GM23338 (cell line): ENCODE data around the gene IGDCC3. TPM values are rescaled to one million over a fixed set of nuclear protein-coding genes. Genes with fewer than 3 reads are reported as not detected.

Experiments used
- ATAC-seq: fragments of 200-7000 bp; cut with Tn5 transposase; 3 replicates; pipeline ENCODE4 v1.9.1; 2020
- DNase-seq: peaks from one replicate; pipeline ENCODE4 v3.0.0-alpha.2; 2015; ENCODE audit warnings: low spot score
- H2AFZ ChIP-seq: fragments of 200-600 bp; sonication (generic); 2 replicates; pipeline ENCODE4 v1.8.0; 2016; ENCODE audit warnings: antibody characterized with exemption, mild to moderate bottlenecking, moderate library complexity
- H3F3A ChIP-seq: fragments of 200-600 bp; sonication (generic); replicated peaks from 2 replicates; pipeline ENCODE4 v1.8.0; 2017; ENCODE audit warnings: antibody characterized with exemption, mixed run types, low read depth
- H3K27ac ChIP-seq: fragments of 200-600 bp; sonication (generic); 2 replicates; pipeline ENCODE4 v1.6.1; 2016; ENCODE audit warnings: low read depth
- H3K27me3 ChIP-seq: fragments of 200-600 bp; sonication (generic); 2 replicates; pipeline ENCODE4 v1.8.0; 2016; ENCODE audit warnings: mild to moderate bottlenecking, mixed run types, moderate library complexity; ENCODE audit not compliant: insufficient read depth
- H3K36me3 ChIP-seq: fragments of 200-600 bp; sonication (generic); 2 replicates; pipeline ENCODE4 v1.8.0; 2016; ENCODE audit warnings: mild to moderate bottlenecking; ENCODE audit not compliant: insufficient read depth
- H3K4me1 ChIP-seq: fragments of 200-600 bp; sonication (generic); 2 replicates; pipeline ENCODE4 v1.8.0; 2016; ENCODE audit warnings: mild to moderate bottlenecking, moderate library complexity; ENCODE audit not compliant: insufficient read depth
- H3K4me2 ChIP-seq: fragments of 200-600 bp; sonication (generic); 2 replicates; pipeline ENCODE4 v1.7.1; 2017; ENCODE audit warnings: mixed run types
- H3K4me3 ChIP-seq: fragments of 200-600 bp; sonication (generic); 2 replicates; pipeline ENCODE4 v1.6.1; 2016; ENCODE audit warnings: mixed run types
- H3K79me2 ChIP-seq: fragments of 200-600 bp; sonication (generic); replicated peaks from 2 replicates; pipeline ENCODE4 v1.8.0; 2017; ENCODE audit warnings: mild to moderate bottlenecking; ENCODE audit not compliant: insufficient read depth
- H3K9me2 ChIP-seq: fragments of 200-600 bp; sonication (generic); 2 replicates; pipeline ENCODE4 v1.8.0; 2017; ENCODE audit not compliant: insufficient read depth
- H4K20me1 ChIP-seq: fragments of 200-600 bp; sonication (generic); replicated peaks from 2 replicates; pipeline ENCODE4 v1.8.0; 2017; ENCODE audit warnings: mild to moderate bottlenecking; ENCODE audit not compliant: insufficient read depth
- H3K27ac Mint-ChIP-seq: 2 replicates; pipeline ENCODE4 v1.8.0; 2020; ENCODE audit warnings: inconsistent platforms, mild to moderate bottlenecking, moderate library complexity, mixed read lengths
- H3K27me3 Mint-ChIP-seq: 3 replicates; pipeline ENCODE4 v1.8.0; 2022; ENCODE audit warnings: low read depth, mild to moderate bottlenecking, moderate library complexity, mixed read lengths, inconsistent platforms; ENCODE audit not compliant: insufficient read depth, poor library complexity
- H3K36me3 Mint-ChIP-seq: 3 replicates; pipeline ENCODE4 v1.8.0; 2021; ENCODE audit warnings: low read depth, mild to moderate bottlenecking, inconsistent platforms, moderate library complexity, mixed read lengths
- H3K4me1 Mint-ChIP-seq: 3 replicates; pipeline ENCODE4 v1.8.0; 2020; ENCODE audit warnings: mild to moderate bottlenecking, inconsistent platforms, mixed read lengths
- H3K4me3 Mint-ChIP-seq: 3 replicates; pipeline ENCODE4 v1.8.0; 2021; ENCODE audit warnings: moderate library complexity, mild to moderate bottlenecking, inconsistent platforms, mixed read lengths
- H3K9me3 Mint-ChIP-seq: 3 replicates; pipeline ENCODE4 v1.8.0; 2020; ENCODE audit warnings: moderate library complexity, mild to moderate bottlenecking, inconsistent platforms, mixed read lengths
- CREB1 ChIP-seq: fragments of 250-450 bp; sonication (Bioruptor Pico); IDR thresholded peaks from 2 replicates; pipeline ENCODE4 v1.5.0; 2020; ENCODE audit warnings: low read depth, mild to moderate bottlenecking, moderate library complexity
- CTCF ChIP-seq, 2 experiments: fragments of 200-600 bp in 1 of 2; sonication (generic) in 1 of 2; conservative IDR thresholded peaks; 2 replicates each; pipeline versions ENCODE4 v1.5.1 to v1.6.1; 2016 to 2017; ENCODE audit warnings: antibody characterized with exemption in 2 of 2, low read depth in 2 of 2, mild to moderate bottlenecking in 2 of 2, moderate library complexity in 1 of 2
- EZH2 ChIP-seq: fragments of 200-600 bp; sonication (generic); IDR thresholded peaks from one replicate; pipeline ENCODE4 v1.8.0; 2017; ENCODE audit warnings: antibody characterized with exemption, mild to moderate bottlenecking, low read depth; ENCODE audit not compliant: unreplicated experiment
- EZH2phosphoT487 ChIP-seq: fragments of 200-600 bp; sonication (generic); IDR thresholded peaks from one replicate; pipeline ENCODE4 v1.8.1; 2018; ENCODE audit warnings: antibody characterized with exemption; ENCODE audit not compliant: unreplicated experiment
- NANOG ChIP-seq: IDR thresholded peaks from 2 replicates; pipeline ENCODE4 v1.6.1; 2016; ENCODE audit warnings: antibody characterized with exemption, borderline replicate concordance
- POLR2AphosphoS5 ChIP-seq: IDR thresholded peaks from 2 replicates; pipeline ENCODE4 v1.6.1; 2016; ENCODE audit warnings: antibody characterized with exemption, low read depth
- STAT1 ChIP-seq: IDR thresholded peaks from one replicate; pipeline ENCODE4 v1.6.1; 2016; ENCODE audit warnings: antibody characterized with exemption; ENCODE audit not compliant: unreplicated experiment
- ZNF331 ChIP-seq: fragments of 250-450 bp; sonication (Bioruptor Pico); IDR thresholded peaks from 2 replicates; pipeline ENCODE4 v1.5.0; 2020; ENCODE audit warnings: low read depth, mild to moderate bottlenecking, moderate library complexity
- polyA plus RNA-seq: library from polyadenylated mRNA; unstranded; fragments of >200 nt; fragmentation: Nextera tagmentation; extraction: Ambion mirVana; gene quantifications from 2 replicates; pipeline ENCODE4 v1.2.1, GENCODE V29; 2016
- total RNA-seq: library from RNA; depleted of rRNA; stranded (reverse); fragments of >200 nt; shearing (Covaris generic); gene quantifications from 2 replicates; pipeline ENCODE4 v1.2.3, GENCODE V29; 2014
- TF ChIP-seq, protein P1 (sequence below): IDR thresholded peaks from 2 replicates; pipeline ENCODE4 v1.6.1; 2016; ENCODE audit warnings: antibody characterized with exemption
- TF ChIP-seq, protein P2 (sequence below): IDR thresholded peaks from one replicate; pipeline ENCODE4 v1.6.1; 2018; ENCODE audit warnings: antibody characterized with exemption; ENCODE audit not compliant: unreplicated experiment

IGDCC3 gene
- total and polyA plus RNA-seq, 2 experiments from 2014 or later, result 15.3 to 30.7 TPM

DNA sequence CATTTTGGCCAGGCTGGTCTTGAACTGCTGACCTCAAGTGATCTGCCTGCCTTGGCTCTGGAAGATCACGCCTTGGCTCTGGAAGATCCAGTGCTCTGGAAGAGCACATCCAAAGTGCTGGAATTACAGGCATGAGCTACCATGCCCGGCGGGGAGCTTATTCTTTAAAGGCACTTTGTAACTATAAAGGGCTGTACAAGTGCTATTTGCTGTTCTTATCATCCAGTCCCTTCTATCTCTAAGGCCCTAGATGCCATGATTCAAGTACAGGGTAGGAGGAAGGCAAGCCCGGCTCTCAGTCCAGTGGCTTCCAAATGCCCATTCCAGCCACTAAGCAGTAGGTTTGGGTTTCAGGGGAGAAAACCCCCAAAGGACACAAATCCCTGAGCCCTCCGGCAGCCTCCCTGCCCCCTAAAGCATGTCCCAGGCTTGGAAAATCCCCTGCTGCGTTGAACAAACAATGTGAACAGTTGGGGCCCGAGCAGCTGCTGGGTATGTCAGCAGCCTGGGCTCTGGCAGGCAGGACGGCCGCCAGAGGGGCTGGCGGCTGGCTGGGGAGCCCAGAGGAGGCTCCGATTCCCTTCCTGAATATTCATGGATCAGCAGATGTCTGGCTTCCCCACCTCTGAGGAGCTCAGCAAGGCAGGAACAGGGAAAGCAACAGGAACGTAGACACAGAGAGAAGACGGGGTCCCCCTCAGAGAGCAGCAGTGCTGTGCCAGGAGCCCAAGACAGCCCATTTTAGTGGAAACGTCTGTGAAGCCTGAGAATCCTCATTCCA is 37.2 kb upstream of the IGDCC3 start (continued):
- TF ChIP-seq, protein P1, sequence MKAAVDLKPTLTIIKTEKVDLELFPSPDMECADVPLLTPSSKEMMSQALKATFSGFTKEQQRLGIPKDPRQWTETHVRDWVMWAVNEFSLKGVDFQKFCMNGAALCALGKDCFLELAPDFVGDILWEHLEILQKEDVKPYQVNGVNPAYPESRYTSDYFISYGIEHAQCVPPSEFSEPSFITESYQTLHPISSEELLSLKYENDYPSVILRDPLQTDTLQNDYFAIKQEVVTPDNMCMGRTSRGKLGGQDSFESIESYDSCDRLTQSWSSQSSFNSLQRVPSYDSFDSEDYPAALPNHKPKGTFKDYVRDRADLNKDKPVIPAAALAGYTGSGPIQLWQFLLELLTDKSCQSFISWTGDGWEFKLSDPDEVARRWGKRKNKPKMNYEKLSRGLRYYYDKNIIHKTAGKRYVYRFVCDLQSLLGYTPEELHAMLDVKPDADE, result 0 out of 2 replicates have a peak, but pooled peaks have one; percentile 44
- TF ChIP-seq CREB1 (CRISPR knock-in tag) (peak; percentile 26; the same call in 1 of the 2 replicates), STAT1 (no peak), NANOG (no peak), CTCF (conservative IDR thresholded peaks at IDR 0.05; ENCODE audit: low read depth in 2 of 2) (peak in 1 of 2 experiments; percentile 14; a peak in 1 of 4 replicates)

DNA sequence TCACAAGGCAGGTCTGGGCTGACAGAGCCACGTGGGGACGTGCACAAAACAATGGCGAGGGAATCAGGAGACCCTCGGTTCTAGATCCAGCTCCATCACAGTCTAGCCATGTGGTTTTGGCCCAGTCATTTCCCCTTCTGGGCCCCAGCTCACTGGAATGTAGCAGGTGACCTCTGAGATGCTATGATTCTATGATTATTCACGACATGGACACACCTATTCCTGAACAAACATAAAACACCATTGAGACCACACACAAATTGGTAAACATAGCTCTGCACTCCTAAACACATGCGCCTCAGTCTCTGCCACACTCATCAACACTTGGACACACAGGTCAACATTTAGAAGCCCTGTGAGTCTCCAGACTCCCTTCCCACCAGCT is 36.0 kb upstream of the IGDCC3 start:
- TF ChIP-seq EZH2 (no peak), POLR2AphosphoS5 (no peak), CTCF (conservative IDR thresholded peaks at IDR 0.05; ENCODE audit: low read depth in 2 of 2) (no peak), EZH2phosphoT487 (no peak), STAT1 (no peak), ZNF331 (CRISPR knock-in tag) (no peak)
- TF ChIP-seq, protein P2, sequence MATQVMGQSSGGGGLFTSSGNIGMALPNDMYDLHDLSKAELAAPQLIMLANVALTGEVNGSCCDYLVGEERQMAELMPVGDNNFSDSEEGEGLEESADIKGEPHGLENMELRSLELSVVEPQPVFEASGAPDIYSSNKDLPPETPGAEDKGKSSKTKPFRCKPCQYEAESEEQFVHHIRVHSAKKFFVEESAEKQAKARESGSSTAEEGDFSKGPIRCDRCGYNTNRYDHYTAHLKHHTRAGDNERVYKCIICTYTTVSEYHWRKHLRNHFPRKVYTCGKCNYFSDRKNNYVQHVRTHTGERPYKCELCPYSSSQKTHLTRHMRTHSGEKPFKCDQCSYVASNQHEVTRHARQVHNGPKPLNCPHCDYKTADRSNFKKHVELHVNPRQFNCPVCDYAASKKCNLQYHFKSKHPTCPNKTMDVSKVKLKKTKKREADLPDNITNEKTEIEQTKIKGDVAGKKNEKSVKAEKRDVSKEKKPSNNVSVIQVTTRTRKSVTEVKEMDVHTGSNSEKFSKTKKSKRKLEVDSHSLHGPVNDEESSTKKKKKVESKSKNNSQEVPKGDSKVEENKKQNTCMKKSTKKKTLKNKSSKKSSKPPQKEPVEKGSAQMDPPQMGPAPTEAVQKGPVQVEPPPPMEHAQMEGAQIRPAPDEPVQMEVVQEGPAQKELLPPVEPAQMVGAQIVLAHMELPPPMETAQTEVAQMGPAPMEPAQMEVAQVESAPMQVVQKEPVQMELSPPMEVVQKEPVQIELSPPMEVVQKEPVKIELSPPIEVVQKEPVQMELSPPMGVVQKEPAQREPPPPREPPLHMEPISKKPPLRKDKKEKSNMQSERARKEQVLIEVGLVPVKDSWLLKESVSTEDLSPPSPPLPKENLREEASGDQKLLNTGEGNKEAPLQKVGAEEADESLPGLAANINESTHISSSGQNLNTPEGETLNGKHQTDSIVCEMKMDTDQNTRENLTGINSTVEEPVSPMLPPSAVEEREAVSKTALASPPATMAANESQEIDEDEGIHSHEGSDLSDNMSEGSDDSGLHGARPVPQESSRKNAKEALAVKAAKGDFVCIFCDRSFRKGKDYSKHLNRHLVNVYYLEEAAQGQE, result no peak
- Histone ChIP-seq H4K20me1 (no peaks in the 10 kb centered on the region), H3K9me2 (0 out of 2 replicates have a peak, but pooled peaks cover 7% of the 10 kb centered on the region), H3K79me2 (peaks cover 26% of the 10 kb centered on the region), H3K36me3 (no peaks in the 10 kb centered on the region), H3K4me1 (peaks cover 65% of the 10 kb centered on the region), H3K27me3 (no peaks in the 10 kb centered on the region), H3F3A (peaks cover 29% of the 10 kb centered on the region), H3K4me2 (peak overlapping the region; percentile 71; the same call in 1 of the 2 replicates), H2AFZ (no peak overlapping the region), H3K4me3 (no peak overlapping the region), H3K27ac (no peak overlapping the region)
- peaks cover 35% of the 10 kb centered on the region for H3K27me3 Mint-ChIP-seq
- ATAC-seq, result no peak
- peaks cover 10% of the 10 kb centered on the region for H3K36me3 Mint-ChIP-seq
- peaks cover 79% of the 10 kb centered on the region for H3K4me1 Mint-ChIP-seq
- no peak overlapping the region for H3K27ac Mint-ChIP-seq
- no peak for DNase-seq
- no peak overlapping the region; the same call in 2 of the 3 replicates for H3K4me3 Mint-ChIP-seq
- no peaks in the 10 kb centered on the region for H3K9me3 Mint-ChIP-seq
